Measurements from ENCODE around the gene LRRC75A. TPM values are rescaled to one million over a fixed set of nuclear protein-coding genes. Genes with fewer than 3 reads are reported as not detected.

LRRC75A gene
- total RNA-seq, 2 experiments from 2014 or later = 3.6 to 5.7 TPM

DNA sequence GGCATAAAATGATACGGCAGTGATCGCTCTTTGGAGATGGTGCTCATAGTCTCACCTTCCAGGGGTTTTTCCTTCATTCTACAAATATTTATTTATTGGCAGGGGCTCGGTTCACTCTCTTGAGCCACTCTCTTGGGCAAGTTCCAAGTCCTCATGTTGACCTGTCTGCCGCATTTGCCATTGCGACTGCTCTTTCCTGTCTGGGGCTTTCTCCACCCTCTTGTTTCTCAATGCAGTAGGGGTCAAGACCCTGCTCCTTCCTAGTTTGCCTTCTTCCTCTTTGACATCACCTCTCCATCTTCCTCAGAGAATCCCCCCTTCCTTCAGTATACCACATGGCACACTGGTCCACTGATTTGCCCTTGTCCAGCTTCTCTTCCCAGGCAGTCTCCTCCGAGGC lies 21.9 kb upstream of the LRRC75A start:
- no peak overlapping the region for H3K4me3 Mint-ChIP-seq
- peaks cover 12% of the 10 kb centered on the region for H3K4me1 Mint-ChIP-seq (ENCODE audit: low read depth)
- no peaks in the 10 kb centered on the region for H3K9me3 Mint-ChIP-seq (ENCODE audit: insufficient read depth)
- no peak for DNase-seq
- no peaks in the 10 kb centered on the region for H3K36me3 Mint-ChIP-seq (ENCODE audit: low read depth)
- H3K27me3 Mint-ChIP-seq (ENCODE audit: low read depth) = peaks cover 32% of the 10 kb centered on the region
- H3K27ac Mint-ChIP-seq = no peak overlapping the region
- ATAC-seq = no peak
- POLR2A ChIA-PET = no interaction called here
- CTCF ChIA-PET = no interaction called here

DNA sequence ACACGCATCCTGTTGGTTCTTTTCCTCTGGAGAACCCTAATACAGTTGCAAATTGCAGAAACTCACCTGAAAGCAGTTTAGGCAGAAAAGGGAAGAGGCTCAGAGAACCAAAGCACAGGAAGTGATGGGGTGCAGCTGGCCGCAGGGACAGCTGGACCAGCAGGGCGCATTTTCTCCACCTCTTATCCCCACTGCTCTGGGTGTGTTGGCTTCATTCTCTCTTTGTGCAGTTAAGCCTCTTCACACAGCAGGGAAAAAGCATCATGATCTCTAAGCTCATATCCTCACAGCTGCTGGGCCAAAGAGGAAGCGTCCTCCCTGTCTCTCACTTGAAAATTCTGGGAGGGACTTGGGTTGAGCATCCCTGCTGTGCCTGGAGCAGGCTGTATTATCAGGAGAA lies 20.0 kb upstream of the LRRC75A start:
- Mint-ChIP-seq H3K36me3 (ENCODE audit: low read depth) (no peaks in the 10 kb centered on the region), H3K27ac (no peak overlapping the region), H3K27me3 (ENCODE audit: low read depth) (peaks cover 22% of the 10 kb centered on the region), H3K4me3 (no peak overlapping the region), H3K9me3 (ENCODE audit: insufficient read depth) (no peaks in the 10 kb centered on the region), H3K4me1 (ENCODE audit: low read depth) (peaks cover 12% of the 10 kb centered on the region)
- ChIA-PET POLR2A (no interaction called here), CTCF (interaction anchor here (0.8 to 3.2 kb wide), 7 partner anchors 9 to 148 kb away, joined by 3 to 28 read pairs (median 3); no protein-coding TSS in a partner anchor)
- ATAC-seq = no peak
- DNase-seq = peak; percentile 29

DNA sequence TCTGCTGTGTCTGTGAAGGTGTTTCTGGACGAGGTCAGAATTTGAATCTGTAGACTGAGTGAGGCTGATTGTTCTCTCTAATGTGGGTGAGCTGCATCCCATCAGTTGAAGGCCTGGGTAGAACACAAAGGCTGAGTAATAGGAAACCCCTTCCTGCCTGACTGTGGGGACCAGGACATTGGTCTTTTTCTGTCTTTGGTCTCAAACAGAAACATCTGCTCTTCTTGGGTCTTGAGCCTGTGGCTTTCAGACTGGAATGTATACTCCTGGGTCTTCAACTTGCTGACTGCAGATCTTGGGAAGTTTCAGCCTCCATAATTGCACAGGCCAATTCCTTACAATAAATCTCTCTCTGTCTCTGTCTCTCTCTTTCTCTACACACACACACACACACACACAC lies 19.6 kb upstream of the LRRC75A start:
- Mint-ChIP-seq H3K9me3 (ENCODE audit: insufficient read depth) (no peaks in the 10 kb centered on the region), H3K27me3 (ENCODE audit: low read depth) (peaks cover 20% of the 10 kb centered on the region), H3K4me1 (ENCODE audit: low read depth) (peaks cover 12% of the 10 kb centered on the region), H3K27ac (no peak overlapping the region), H3K36me3 (ENCODE audit: low read depth) (no peaks in the 10 kb centered on the region), H3K4me3 (no peak overlapping the region)
- ChIA-PET CTCF (interaction anchor here (0.8 to 3.2 kb wide), 7 partner anchors 10 to 148 kb away, joined by 3 to 28 read pairs (median 3); no protein-coding TSS in a partner anchor), POLR2A (interaction anchor here (0.6 kb wide), 1 partner anchor 14 kb away, joined by 3 read pairs; no protein-coding TSS in a partner anchor)
- DNase-seq (no peak), ATAC-seq (no peak)

DNA sequence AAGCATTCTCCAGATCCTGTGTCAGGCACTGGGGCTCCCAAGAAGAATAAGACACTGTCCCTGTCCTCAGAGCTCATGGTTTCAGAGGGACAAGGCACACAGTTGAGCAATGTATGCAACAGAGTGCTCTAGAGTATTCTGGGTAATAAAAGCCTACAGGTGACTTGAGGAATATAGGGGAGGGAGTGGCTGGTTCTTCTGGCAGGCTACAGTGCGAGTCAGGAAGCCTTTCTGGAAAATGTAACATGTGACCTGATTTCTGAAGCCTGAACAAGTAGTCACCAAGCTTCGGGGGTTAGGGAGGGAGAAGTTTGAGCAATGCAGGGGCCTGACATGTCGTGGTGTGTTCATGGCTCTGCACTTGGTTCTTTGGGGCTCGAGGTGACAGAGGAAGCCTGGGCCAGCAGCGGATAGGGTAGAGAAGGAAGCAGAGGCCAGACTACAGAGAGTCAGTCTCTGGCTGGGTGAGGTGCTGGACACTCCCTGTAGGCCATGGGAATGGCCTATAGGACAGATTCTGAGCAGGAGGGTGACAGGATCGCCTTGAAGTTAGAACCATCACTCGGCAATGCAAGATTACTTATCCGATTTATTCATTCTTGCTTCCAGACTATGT lies 16.0 kb upstream of the LRRC75A start:
- ChIA-PET POLR2A (no interaction called here), CTCF (interaction anchor here (1.0 to 1.3 kb wide), 2 partner anchors 13 to 54 kb away, joined by 3 to 4 read pairs; no protein-coding TSS in a partner anchor)
- no peak overlapping the region for H3K4me3 Mint-ChIP-seq
- ATAC-seq = no peak
- H3K27me3 Mint-ChIP-seq (ENCODE audit: low read depth) = peaks cover 10% of the 10 kb centered on the region
- DNase-seq = no peak
- peaks cover 12% of the 10 kb centered on the region for H3K4me1 Mint-ChIP-seq (ENCODE audit: low read depth)
- no peaks in the 10 kb centered on the region for H3K36me3 Mint-ChIP-seq (ENCODE audit: low read depth)
- no peak overlapping the region for H3K27ac Mint-ChIP-seq
- H3K9me3 Mint-ChIP-seq (ENCODE audit: insufficient read depth) = no peaks in the 10 kb centered on the region

DNA sequence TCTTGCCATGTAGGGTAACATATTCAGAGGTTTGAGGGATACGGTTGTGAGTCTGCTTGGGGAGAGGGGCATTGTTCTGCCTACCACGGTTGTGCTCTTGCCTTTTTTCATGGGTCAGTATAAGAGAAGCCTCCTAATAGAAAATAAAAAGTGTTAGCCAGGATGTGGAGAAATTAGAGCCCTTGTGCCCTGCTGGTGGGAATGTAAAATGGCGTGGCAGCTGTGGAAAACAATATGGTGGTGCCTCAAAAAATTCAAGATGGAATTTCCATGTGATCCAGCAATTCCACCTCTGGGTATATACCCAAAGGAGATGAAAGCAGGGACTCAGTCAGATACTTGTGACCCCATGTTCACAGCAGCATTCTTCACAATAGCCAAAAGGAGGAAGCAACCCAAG lies 14.2 kb upstream of the LRRC75A start:
- ChIA-PET POLR2A (no interaction called here), CTCF (interaction anchor here (2.0 kb wide), 1 partner anchor 15 kb away, joined by 4 read pairs; no protein-coding TSS in a partner anchor)
- Mint-ChIP-seq H3K9me3 (ENCODE audit: insufficient read depth) (no peaks in the 10 kb centered on the region), H3K27ac (no peak overlapping the region), H3K4me1 (ENCODE audit: low read depth) (no peaks in the 10 kb centered on the region), H3K36me3 (ENCODE audit: low read depth) (no peaks in the 10 kb centered on the region), H3K27me3 (ENCODE audit: low read depth) (peaks cover 10% of the 10 kb centered on the region), H3K4me3 (no peak overlapping the region)
- DNase-seq = no peak
- no peak for ATAC-seq

DNA sequence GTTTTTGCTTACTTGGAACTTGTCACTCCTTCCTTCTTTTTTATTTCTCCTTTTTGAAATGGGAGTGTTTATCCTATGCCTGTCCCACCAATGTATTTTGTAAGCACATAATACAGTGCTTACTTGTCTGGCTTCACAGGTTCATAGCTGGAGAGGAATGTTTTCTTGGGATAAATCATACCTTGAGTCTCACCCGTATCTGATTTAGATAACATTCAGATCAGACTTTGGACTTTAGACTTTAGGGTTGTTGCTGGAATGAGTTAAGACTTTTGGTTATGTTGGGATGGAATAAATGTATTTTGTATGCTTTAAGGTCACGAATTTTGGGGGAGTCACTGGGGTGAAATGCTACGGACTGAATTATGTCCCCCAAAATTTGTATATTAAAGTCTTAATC lies 13.0 kb upstream of the LRRC75A start:
- Mint-ChIP-seq H3K36me3 (ENCODE audit: low read depth) (no peaks in the 10 kb centered on the region), H3K4me1 (ENCODE audit: low read depth) (no peaks in the 10 kb centered on the region), H3K4me3 (no peak overlapping the region), H3K27ac (no peak overlapping the region), H3K9me3 (ENCODE audit: insufficient read depth) (no peaks in the 10 kb centered on the region), H3K27me3 (ENCODE audit: low read depth) (peaks cover 10% of the 10 kb centered on the region)
- ATAC-seq (no peak), DNase-seq (no peak)
- CTCF ChIA-PET = interaction anchor here (2.0 kb wide), 1 partner anchor 16 kb away, joined by 4 read pairs; no protein-coding TSS in a partner anchor
- POLR2A ChIA-PET = no interaction called here

DNA sequence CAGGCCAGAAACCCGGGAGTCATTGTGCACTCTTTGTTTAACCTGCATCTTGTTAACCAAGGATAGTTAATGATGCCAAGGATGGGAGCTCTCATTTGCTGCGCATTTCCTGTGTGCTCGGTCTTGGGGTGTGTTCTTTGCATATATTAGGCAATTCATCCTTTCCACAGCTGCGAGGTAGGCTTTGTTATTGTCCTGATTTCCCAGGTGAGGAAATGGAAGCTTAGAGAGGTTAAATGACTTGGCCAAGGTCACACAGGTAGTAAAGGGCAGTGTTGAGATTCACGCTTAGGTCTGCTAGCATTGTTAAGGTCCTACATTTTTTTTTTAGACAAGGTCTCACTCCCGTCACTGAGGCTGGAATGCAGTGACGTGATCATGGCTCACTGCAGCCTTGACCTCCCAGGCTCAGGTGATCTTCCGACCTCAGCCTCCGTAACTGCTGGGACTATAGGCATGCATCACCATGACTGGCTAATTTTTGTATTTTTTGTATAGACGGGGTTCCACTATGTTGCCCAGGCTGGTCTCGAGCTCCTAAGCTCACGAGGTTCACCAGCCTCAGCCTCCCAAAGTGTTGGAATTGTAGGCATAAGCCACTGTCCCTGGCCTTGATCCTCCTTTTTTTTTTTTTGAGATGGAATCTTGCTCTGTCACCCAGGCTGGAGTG lies 5.0 kb upstream of the LRRC75A start:
- CTCF ChIA-PET = interaction anchor here (1.5 kb wide), 1 partner anchor 93 kb away, joined by 4 read pairs; no protein-coding TSS in a partner anchor
- ATAC-seq = no peak
- no peak overlapping the region for H3K27ac Mint-ChIP-seq
- POLR2A ChIA-PET = no interaction called here
- H3K36me3 Mint-ChIP-seq (ENCODE audit: low read depth) = no peaks in the 10 kb centered on the region
- H3K4me3 Mint-ChIP-seq = no peak overlapping the region
- DNase-seq = no peak
- H3K27me3 Mint-ChIP-seq (ENCODE audit: low read depth) = peaks cover 30% of the 10 kb centered on the region
- no peaks in the 10 kb centered on the region for H3K9me3 Mint-ChIP-seq (ENCODE audit: insufficient read depth)
- no peaks in the 10 kb centered on the region for H3K4me1 Mint-ChIP-seq (ENCODE audit: low read depth)

DNA sequence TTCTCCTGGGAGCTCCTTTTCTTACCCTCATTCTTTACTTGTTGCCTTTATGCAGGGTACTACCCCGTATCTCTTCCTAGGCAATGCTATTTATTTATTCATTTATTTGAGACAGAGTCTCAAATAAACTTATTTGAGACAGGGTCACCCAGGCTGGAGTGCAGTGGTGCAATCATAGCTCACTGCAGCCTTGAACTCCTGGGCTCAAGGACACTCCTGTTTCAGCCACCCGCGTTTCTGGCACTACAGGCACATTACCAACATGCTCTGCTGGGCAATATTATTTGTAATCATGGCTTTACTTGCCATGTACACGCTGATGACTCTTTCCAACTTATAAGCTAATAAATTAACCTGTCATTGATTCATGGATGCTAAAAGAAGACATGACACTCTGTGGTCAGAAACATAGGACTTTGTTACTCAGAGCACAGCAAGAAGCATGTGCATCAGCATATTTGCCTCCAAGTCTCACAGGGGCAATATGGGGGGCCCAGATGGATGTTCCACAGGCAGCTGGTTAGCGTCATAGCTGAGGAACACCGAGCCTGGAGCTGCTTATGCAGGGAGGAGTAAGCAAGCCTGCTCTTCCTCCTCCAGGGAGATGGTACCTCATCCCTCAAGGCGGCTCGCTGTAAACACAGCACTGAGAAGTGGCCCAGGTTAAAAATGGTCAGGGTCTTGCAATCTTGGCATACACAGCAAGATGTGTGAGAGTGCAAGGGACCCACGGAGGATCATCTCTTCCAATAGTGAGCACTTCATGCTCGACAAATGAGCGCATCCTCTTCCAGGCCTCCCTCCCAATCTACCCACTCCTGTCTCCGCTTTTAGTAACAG lies 4.2 kb upstream of the LRRC75A start:
- Mint-ChIP-seq H3K4me3 (no peak overlapping the region), H3K27me3 (ENCODE audit: low read depth) (peaks cover 30% of the 10 kb centered on the region), H3K36me3 (ENCODE audit: low read depth) (no peaks in the 10 kb centered on the region), H3K27ac (no peak overlapping the region), H3K4me1 (ENCODE audit: low read depth) (no peaks in the 10 kb centered on the region), H3K9me3 (ENCODE audit: insufficient read depth) (no peaks in the 10 kb centered on the region)
- DNase-seq = no peak
- ChIA-PET CTCF (interaction anchor here (1.5 kb wide), 2 partner anchors 42 to 94 kb away, joined by 4 to 5 read pairs; no protein-coding TSS in a partner anchor), POLR2A (no interaction called here)
- ATAC-seq = no peak

DNA sequence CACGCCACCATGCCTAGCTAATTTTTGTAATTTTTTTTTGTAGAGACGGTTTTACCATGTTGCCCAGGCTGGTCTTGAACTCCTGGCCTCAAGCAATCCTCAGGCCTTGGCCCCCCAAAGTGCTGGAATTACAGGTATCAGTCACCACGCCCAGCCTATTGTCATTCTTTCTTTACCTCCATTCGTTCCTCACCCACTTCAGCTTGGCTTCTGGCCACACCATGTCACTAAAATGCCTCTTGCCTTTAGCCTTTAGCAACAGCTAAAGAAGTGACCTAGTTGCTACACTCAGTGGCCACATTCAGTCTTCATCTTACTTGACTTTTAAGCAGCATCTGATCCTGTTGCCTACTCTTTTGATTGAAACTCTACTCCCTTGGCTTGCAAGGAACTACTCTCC lies 3.6 kb upstream of the LRRC75A start:
- CTCF ChIA-PET = interaction anchor here (1.5 kb wide), 2 partner anchors 42 to 94 kb away, joined by 4 to 5 read pairs; no protein-coding TSS in a partner anchor
- no peak for ATAC-seq
- no peaks in the 10 kb centered on the region for H3K36me3 Mint-ChIP-seq (ENCODE audit: low read depth)
- peaks cover 2% of the 10 kb centered on the region for H3K4me1 Mint-ChIP-seq (ENCODE audit: low read depth)
- POLR2A ChIA-PET = no interaction called here
- H3K9me3 Mint-ChIP-seq (ENCODE audit: insufficient read depth) = no peaks in the 10 kb centered on the region
- peaks cover 30% of the 10 kb centered on the region for H3K27me3 Mint-ChIP-seq (ENCODE audit: low read depth)
- H3K27ac Mint-ChIP-seq = no peak overlapping the region
- no peak for DNase-seq
- no peak overlapping the region for H3K4me3 Mint-ChIP-seq

DNA sequence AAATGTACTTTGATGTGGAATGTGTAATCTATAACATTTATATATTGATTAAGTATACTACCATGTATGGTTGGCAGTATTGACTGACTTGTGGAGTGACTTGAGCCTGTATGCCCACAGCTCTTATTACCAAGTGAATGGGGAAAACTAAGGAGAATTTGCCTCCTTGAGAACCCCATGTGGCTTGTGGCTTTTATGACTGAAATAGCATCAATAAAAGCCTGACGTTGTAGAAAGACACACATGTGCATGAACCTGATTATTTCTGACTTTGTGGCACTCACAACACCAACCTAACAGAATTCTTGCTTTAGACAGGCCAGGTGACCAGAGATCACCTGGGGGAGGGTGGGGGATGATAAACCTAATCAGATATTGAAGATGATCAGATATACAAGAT lies 2.1 kb upstream of the LRRC75A start:
- Mint-ChIP-seq H3K4me3 (no peak overlapping the region), H3K36me3 (ENCODE audit: low read depth) (no peaks in the 10 kb centered on the region), H3K27me3 (ENCODE audit: low read depth) (peaks cover 30% of the 10 kb centered on the region), H3K4me1 (ENCODE audit: low read depth) (peaks cover 6% of the 10 kb centered on the region), H3K27ac (no peak overlapping the region), H3K9me3 (ENCODE audit: insufficient read depth) (no peaks in the 10 kb centered on the region)
- ChIA-PET CTCF (no interaction called here), POLR2A (no interaction called here)
- DNase-seq = no peak
- no peak for ATAC-seq

DNA sequence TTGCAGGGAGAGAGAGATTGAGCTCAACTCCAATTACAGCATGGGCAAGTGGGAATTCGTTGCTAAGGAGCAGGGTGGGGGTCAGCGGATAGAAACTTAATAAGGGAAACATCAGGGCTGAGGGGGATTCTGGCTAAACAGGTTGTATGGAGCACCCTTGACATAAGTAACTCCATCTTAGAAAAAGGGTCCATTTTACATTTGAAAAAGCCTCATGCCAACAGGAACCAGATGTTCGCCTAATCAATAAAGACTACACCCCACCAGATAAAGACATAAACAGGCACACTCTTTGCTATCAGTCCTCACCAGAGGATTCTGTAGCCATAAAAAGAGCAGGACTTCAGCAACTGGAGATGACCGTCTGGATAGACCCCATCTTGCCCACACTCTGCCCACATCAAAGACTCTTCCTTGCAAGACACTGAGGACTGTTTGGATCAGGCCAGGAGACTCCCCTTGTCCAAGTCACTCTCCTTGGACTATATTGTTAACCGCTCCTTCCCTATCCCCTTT lies 1.6 kb upstream of the LRRC75A start:
- ChIA-PET CTCF (interaction anchor here (1.2 kb wide), 1 partner anchor 19 kb away, joined by 3 read pairs; no protein-coding TSS in a partner anchor), POLR2A (no interaction called here)
- ATAC-seq (no peak), DNase-seq (no peak)
- Mint-ChIP-seq H3K27me3 (ENCODE audit: low read depth) (peaks cover 30% of the 10 kb centered on the region), H3K27ac (no peak overlapping the region), H3K4me3 (no peak overlapping the region), H3K36me3 (ENCODE audit: low read depth) (no peaks in the 10 kb centered on the region), H3K9me3 (ENCODE audit: insufficient read depth) (no peaks in the 10 kb centered on the region), H3K4me1 (ENCODE audit: low read depth) (peaks cover 6% of the 10 kb centered on the region)

All from activated CD8-positive, alpha-beta T cell treated with anti-CD3 and anti-CD28 coated beads, Interleukin-2, amount 10 ng/mL, durations not matched to agents 7 days and 5 days (primary cell).